ENCODE measurements around the gene FOXP1. TPM values are rescaled to one million over a fixed set of nuclear protein-coding genes. Genes with fewer than 3 reads are reported as not detected.

Gene FOXP1
- total RNA-seq, 1 donor from 2014 or later = 27.3 TPM

- no peaks in the 10 kb centered on the region for H3K9me3 ChIP-seq (ENCODE audit: low read depth)
- no peak overlapping the region for H3K9ac ChIP-seq
- H2AFZ ChIP-seq (replicated peaks) = no peak overlapping the region
- H3F3A ChIP-seq (ENCODE audit: low read depth) = peaks cover under 1% of the 10 kb centered on the region
- H3K27ac ChIP-seq = no peak overlapping the region
- DNase-seq (ENCODE audit: low spot score) = no peak
- no peaks in the 10 kb centered on the region for H3K79me2 ChIP-seq (ENCODE audit: low read depth)
- Mint-ChIP-seq H3K27me3 (ENCODE audit: insufficient read depth, low read depth) (peaks cover 2% of the 10 kb centered on the region), H3K9me3 (no peaks in the 10 kb centered on the region), H3K27ac (no peak overlapping the region), H3K4me1 (peaks cover 16% of the 10 kb centered on the region), H3K4me3 (no peak overlapping the region), H3K36me3 (no peaks in the 10 kb centered on the region)
- no peak overlapping the region for H3K4me2 ChIP-seq
- H3K4me3 ChIP-seq = no peak overlapping the region
- peaks cover 7% of the 10 kb centered on the region for H3K4me1 ChIP-seq
- no peaks in the 10 kb centered on the region for H3K36me3 ChIP-seq
- TF ChIP-seq EZH2phosphoT487 (IDR thresholded peaks at IDR 0.05) (no peak), EZH2 (IDR thresholded peaks at IDR 0.05) (no peak), CTCF (IDR thresholded peaks at IDR 0.05) (no peak)
- H4K20me1 ChIP-seq (ENCODE audit: low read depth) = no peaks in the 10 kb centered on the region
- H3K27me3 ChIP-seq = no peaks in the 10 kb centered on the region
Measured at GRCh38 chr3:71144525-71145253, 438.8 kb downstream of the FOXP1 start.

DNA sequence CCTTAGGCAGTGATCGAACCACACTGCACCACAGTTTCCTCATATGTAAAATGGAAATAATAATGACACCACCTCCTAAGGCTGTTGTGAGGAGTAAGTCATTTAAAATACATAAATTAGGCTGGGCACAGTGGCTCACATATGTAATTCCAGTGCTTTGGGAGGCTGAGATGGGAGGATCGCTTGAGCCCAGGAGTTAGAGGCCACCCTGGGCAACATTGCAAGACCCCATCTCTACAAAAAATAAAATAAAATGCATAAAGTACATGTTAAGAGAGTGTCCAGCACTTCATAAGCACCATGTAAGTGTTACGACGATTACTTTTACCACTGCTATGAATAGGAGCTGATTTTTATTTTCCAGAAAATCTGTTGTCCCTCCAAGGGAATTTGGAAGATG lies 440.0 kb downstream of the FOXP1 start:
- Histone ChIP-seq H3F3A (ENCODE audit: low read depth) (peaks cover 5% of the 10 kb centered on the region), H3K9ac (no peak overlapping the region), H4K20me1 (ENCODE audit: low read depth) (no peaks in the 10 kb centered on the region), H3K27me3 (no peaks in the 10 kb centered on the region), H3K4me2 (no peak overlapping the region), H3K4me3 (no peak overlapping the region), H3K36me3 (no peaks in the 10 kb centered on the region), H3K79me2 (ENCODE audit: low read depth) (no peaks in the 10 kb centered on the region), H2AFZ (replicated peaks) (no peak overlapping the region), H3K9me3 (ENCODE audit: low read depth) (no peaks in the 10 kb centered on the region), H3K27ac (no peak overlapping the region), H3K4me1 (peaks cover 7% of the 10 kb centered on the region)
- no peak overlapping the region for H3K4me3 Mint-ChIP-seq
- H3K9me3 Mint-ChIP-seq = no peaks in the 10 kb centered on the region
- DNase-seq (ENCODE audit: low spot score) = no peak
- H3K27ac Mint-ChIP-seq = no peak overlapping the region
- no peaks in the 10 kb centered on the region for H3K36me3 Mint-ChIP-seq
- peaks cover 14% of the 10 kb centered on the region for H3K4me1 Mint-ChIP-seq
- TF ChIP-seq CTCF (IDR thresholded peaks at IDR 0.05) (no peak), EZH2 (IDR thresholded peaks at IDR 0.05) (no peak), EZH2phosphoT487 (IDR thresholded peaks at IDR 0.05) (no peak)
- peaks cover 2% of the 10 kb centered on the region for H3K27me3 Mint-ChIP-seq (ENCODE audit: insufficient read depth, low read depth)

DNA sequence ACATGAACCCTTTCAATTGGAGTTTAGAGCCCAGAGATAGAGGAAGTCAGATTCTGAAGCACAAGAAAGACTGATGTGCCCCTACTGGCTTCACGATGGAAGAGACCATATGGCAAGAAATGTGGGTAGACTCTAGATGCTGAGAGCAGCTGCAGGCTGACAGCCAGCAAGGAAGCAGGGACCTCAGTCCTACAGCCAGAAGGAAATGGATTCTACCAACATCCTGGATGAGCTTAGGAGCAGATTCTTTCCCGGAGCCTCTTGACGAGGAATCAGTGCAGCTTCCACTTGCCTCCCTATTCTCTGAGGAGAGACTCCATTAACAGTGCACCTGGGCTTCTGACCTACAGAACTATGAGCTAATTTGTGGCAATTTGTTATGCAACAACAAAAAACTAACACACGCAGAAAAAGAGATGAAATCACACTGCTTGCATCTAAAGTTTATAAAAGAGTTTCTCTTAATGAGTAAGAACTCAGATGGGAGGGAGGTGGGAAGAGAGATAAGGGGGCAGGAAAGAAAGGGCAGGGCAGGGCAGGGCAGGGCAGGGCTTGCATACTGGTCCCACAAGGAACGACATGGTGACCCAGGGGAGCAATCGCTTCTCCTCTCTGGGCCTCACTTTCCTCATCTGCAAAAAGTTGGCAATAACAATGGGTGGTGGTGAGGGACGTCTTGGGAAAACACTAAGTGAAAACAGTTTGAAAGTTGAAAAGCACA lies 440.9 kb downstream of the FOXP1 start:
- Mint-ChIP-seq H3K4me3 (no peak overlapping the region), H3K27me3 (ENCODE audit: insufficient read depth, low read depth) (peaks cover 2% of the 10 kb centered on the region), H3K9me3 (no peaks in the 10 kb centered on the region), H3K36me3 (no peaks in the 10 kb centered on the region), H3K27ac (no peak overlapping the region), H3K4me1 (peaks cover 18% of the 10 kb centered on the region)
- Histone ChIP-seq H3K4me3 (no peak overlapping the region), H3K9ac (no peak overlapping the region), H3K79me2 (ENCODE audit: low read depth) (no peaks in the 10 kb centered on the region), H2AFZ (replicated peaks) (no peak overlapping the region), H4K20me1 (ENCODE audit: low read depth) (peaks cover 3% of the 10 kb centered on the region), H3K27ac (no peak overlapping the region), H3K4me2 (no peak overlapping the region), H3K36me3 (no peaks in the 10 kb centered on the region), H3K9me3 (ENCODE audit: low read depth) (no peaks in the 10 kb centered on the region), H3K27me3 (no peaks in the 10 kb centered on the region), H3K4me1 (peaks cover 10% of the 10 kb centered on the region), H3F3A (ENCODE audit: low read depth) (peaks cover 5% of the 10 kb centered on the region)
- peak; percentile 49 for DNase-seq (ENCODE audit: low spot score)
- TF ChIP-seq CTCF (IDR thresholded peaks at IDR 0.05) (no peak), EZH2 (IDR thresholded peaks at IDR 0.05) (no peak), EZH2phosphoT487 (IDR thresholded peaks at IDR 0.05) (no peak)

Data from neural progenitor cell (in vitro differentiated cells).